Tibial nerve (tissue), 4 donors: ENCODE data around the gene CAP2. TPM values are rescaled to one million over a fixed set of nuclear protein-coding genes. Genes with fewer than 3 reads are reported as not detected.

Experiments used
- DNase-seq, 2 donors: peaks; one replicate each; pipeline ENCODE4 v3.0.0-alpha.2; 2019; ENCODE audit warnings: low spot score in 2 of 2
- H3K27ac ChIP-seq, 4 donors: fragments of 200-600 bp; sonication (generic) in 3 of 4; one replicate each; pipeline ENCODE4 v1.5.1; 2017 to 2019; ENCODE audit warnings: mild to moderate bottlenecking in 1 of 4
- H3K27me3 ChIP-seq, 2 donors: fragments of 200-600 bp; sonication (generic) in 1 of 2; one replicate each; pipeline versions ENCODE4 v1.5.1 to v1.6.0; 2017 to 2019
- H3K36me3 ChIP-seq, 3 donors: fragments of 200-600 bp; sonication (generic); one replicate each; pipeline ENCODE4 v1.5.1; 2018 to 2019
- H3K4me1 ChIP-seq, 4 donors: fragments of 200-600 bp; sonication (generic) in 3 of 4; one replicate each; pipeline ENCODE4 v1.5.1; 2017 to 2019
- H3K4me3 ChIP-seq, 4 donors: fragments of 200-600 bp; sonication (generic) in 3 of 4; one replicate each; pipeline ENCODE4 v1.5.1; 2017 to 2019; ENCODE audit warnings: mild to moderate bottlenecking in 1 of 4, moderate library complexity in 1 of 4
- H3K9me3 ChIP-seq, 4 donors: fragments of 200-600 bp; sonication (generic) in 3 of 4; one replicate each; pipeline ENCODE4 v1.5.1; 2017 to 2019
- CTCF ChIP-seq, 5 experiments: fragments of 200-600 bp in 3 of 5; fragments of 450-650 bp in 2 of 5; sonication (generic) in 3 of 5; IDR thresholded peaks; one replicate each; pipeline ENCODE4 v1.5.1; 2016 to 2019; ENCODE audit warnings: antibody characterized with exemption in 5 of 5, mild to moderate bottlenecking in 3 of 5, moderate library complexity in 2 of 5
- EP300 ChIP-seq, 2 donors: sonication (generic); formaldehyde crosslinking; IDR thresholded peaks; one replicate each; pipeline ENCODE4 v1.6.1; 2017; ENCODE audit warnings: antibody characterized with exemption in 2 of 2, mild to moderate bottlenecking in 1 of 2
- POLR2A ChIP-seq, 2 donors: fragments of 450-650 bp; IDR thresholded peaks; one replicate each; pipeline ENCODE4 v1.6.1; 2017; ENCODE audit warnings: antibody characterized with exemption in 2 of 2, mild to moderate bottlenecking in 2 of 2, moderate library complexity in 2 of 2
- WGBS, 2 donors: methylation state at CpG; one replicate each; pipeline ENCODE4 v1.1.5; 2018; 5-methylcytosine and 5-hydroxymethylcytosine counted together
- total RNA-seq, 4 donors: library from RNA; depleted of rRNA; stranded (reverse); fragments of >200 nt; gene quantifications; one replicate each; pipeline ENCODE4 v1.1.0, GENCODE V29; 2016

Gene CAP2
- total RNA-seq, 4 donors from 2014 or later: 4.2 to 11.8 (median 4.8) TPM

DNA sequence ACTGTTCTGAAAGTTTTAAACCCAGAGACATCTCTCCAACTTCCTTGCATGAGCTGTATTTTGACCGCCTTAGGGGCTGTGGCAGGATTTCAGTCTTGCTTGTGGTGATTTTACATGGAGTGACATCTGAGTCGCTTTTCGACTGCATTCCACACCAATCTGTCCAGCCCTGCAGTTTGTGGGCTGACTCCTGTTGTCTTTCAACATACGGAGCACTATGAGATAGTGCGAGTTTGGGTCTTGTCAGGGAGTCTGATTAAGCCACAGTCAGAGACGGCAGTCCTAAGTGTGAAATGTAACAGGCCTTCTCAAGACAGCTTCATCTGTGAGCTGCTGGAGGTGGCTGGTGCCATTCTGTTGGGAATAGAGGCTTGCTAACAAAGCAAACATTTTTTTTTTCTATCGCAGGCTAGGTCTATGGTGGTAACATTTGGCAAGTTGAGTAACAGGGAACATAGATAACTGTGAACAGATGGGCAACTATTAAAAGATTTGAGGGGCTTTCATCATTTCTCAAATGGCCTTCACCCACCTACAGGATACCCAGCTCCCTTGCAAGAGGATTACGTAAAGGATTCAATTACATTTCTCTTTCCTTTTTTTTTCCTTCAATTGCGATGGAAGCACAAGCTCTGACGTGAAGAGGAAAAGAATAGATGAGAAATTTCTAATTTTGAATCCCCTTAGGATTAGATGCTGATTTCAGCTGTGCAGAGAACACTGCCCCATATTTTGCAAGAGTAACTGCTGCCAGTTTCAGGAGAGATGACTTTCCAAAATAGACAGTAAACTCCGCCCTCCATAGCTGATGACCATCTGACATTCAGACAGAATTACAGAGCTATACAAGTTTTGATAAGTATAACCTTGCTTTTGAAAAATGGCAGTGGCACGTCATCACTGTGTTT, 25.1 kb downstream of the CAP2 start:
- no peaks in the 10 kb centered on the region for H3K36me3 ChIP-seq
- DNase-seq: peak in 1 of 2 donors; percentile 36
- WGBS, 2 donors: 59 to 65% methylated on average over 12 of the region's 12 CpGs
- no peaks in the 10 kb centered on the region for H3K27me3 ChIP-seq
- TF ChIP-seq EP300 (IDR thresholded peaks at IDR 0.05) (peak; percentile 64 to 75), CTCF (IDR thresholded peaks at IDR 0.05) (no peak), POLR2A (IDR thresholded peaks at IDR 0.05) (no peak)
- H3K27ac ChIP-seq: peak overlapping the region; percentile 26 to 78 (median 56)
- no peaks in the 10 kb centered on the region for H3K9me3 ChIP-seq
- no peak overlapping the region for H3K4me3 ChIP-seq
- H3K4me1 ChIP-seq: peaks cover 0 to 18% (median 0%) of the 10 kb centered on the region in 4 donors

DNA sequence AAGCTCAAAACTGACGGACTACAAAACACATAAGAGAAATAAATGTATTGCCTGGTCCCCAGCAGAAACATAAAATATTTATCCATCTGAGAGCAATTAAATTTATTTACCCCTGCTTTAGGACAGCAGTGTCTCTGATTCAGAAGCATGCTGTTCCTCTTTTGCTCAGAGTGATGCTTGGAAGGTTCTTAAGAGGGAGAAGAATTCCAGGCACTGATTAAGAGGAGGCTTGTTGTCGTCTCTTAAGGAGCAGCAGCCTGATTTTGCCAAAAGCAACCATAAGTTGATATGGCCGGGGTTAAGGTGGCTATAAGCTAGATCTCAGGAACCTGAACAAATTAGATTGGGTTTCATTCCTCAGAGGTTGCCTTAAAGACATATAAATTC, 25.8 kb downstream of the CAP2 start:
- no peaks in the 10 kb centered on the region for H3K27me3 ChIP-seq
- H3K27ac ChIP-seq: peak overlapping the region in 2 of 4 donors; percentile 45 to 58

GRCh38 chr6:17420368-17420767, 27.0 kb downstream of the CAP2 start:
- Histone ChIP-seq H3K27ac (no peak overlapping the region), H3K27me3 (no peaks in the 10 kb centered on the region)
- 71 to 80% methylated on average over 2 of the region's 2 CpGs for WGBS, 2 donors

More for the DNA sequence above, 25.8 kb downstream of the CAP2 start:
- no peaks in the 10 kb centered on the region for H3K36me3 ChIP-seq
- H3K9me3 ChIP-seq: no peaks in the 10 kb centered on the region
- TF ChIP-seq CTCF (IDR thresholded peaks at IDR 0.05) (no peak), POLR2A (IDR thresholded peaks at IDR 0.05) (no peak), EP300 (IDR thresholded peaks at IDR 0.05) (no peak)
- peaks cover 0 to 18% (median 0%) of the 10 kb centered on the region in 4 donors for H3K4me1 ChIP-seq
- 60 to 63% methylated on average over 3 of the region's 3 CpGs for WGBS, 2 donors
- no peak overlapping the region for H3K4me3 ChIP-seq
- no peak for DNase-seq

GRCh38 chr6:17421406-17421805, 28.0 kb downstream of the CAP2 start:
- DNase-seq: no peak
- Histone ChIP-seq H3K9me3 (no peaks in the 10 kb centered on the region), H3K27ac (no peak overlapping the region), H3K4me3 (no peak overlapping the region), H3K36me3 (no peaks in the 10 kb centered on the region), H3K27me3 (no peaks in the 10 kb centered on the region), H3K4me1 (peaks cover 0 to 18% (median 0%) of the 10 kb centered on the region in 4 donors)
- TF ChIP-seq CTCF (IDR thresholded peaks at IDR 0.05): no peak
- 91 to 92% methylated on average over 7 of the region's 7 CpGs for WGBS, 2 donors

More at GRCh38 chr6:17420368-17420767, 27.0 kb downstream of the CAP2 start:
- peaks cover 0 to 18% (median 0%) of the 10 kb centered on the region in 4 donors for H3K4me1 ChIP-seq
- TF ChIP-seq POLR2A (IDR thresholded peaks at IDR 0.05) (no peak), EP300 (IDR thresholded peaks at IDR 0.05) (no peak), CTCF (IDR thresholded peaks at IDR 0.05) (no peak)
- H3K4me3 ChIP-seq: no peak overlapping the region
- H3K9me3 ChIP-seq: no peaks in the 10 kb centered on the region
- H3K36me3 ChIP-seq: no peaks in the 10 kb centered on the region
- no peak for DNase-seq

DNA sequence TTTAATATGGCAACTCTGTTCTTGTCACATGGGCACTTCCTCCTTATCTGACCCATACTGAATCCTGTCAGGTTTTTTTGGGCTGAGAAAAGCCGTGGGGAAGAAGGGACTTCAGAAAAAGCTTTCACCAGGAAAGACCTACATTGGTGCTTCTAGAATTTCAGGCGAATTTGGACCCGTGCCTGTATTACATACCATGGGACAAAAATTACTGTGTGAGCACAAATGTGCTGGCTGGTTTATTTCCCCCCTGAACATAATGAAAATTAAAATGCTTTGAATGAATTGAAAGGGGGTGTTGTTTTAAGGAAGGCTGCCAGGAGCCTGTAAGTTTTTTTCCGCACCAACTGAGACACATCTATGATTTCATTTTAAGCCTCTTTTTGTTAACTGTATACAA, 29.6 kb downstream of the CAP2 start:
- Histone ChIP-seq H3K36me3 (no peaks in the 10 kb centered on the region), H3K9me3 (no peaks in the 10 kb centered on the region), H3K4me1 (peaks cover 0 to 11% (median 0%) of the 10 kb centered on the region in 4 donors), H3K27ac (no peak overlapping the region), H3K27me3 (no peaks in the 10 kb centered on the region), H3K4me3 (no peak overlapping the region)
- no peak for DNase-seq
- no peak for TF ChIP-seq POLR2A (IDR thresholded peaks at IDR 0.05)
- no peak for TF ChIP-seq EP300 (IDR thresholded peaks at IDR 0.05)
- no peak for TF ChIP-seq CTCF (IDR thresholded peaks at IDR 0.05)
- 28 to 37% methylated on average over 4 of the region's 4 CpGs for WGBS, 2 donors
